ENCODE results near the gene GPR35. TPM values are rescaled to one million over a fixed set of nuclear protein-coding genes. Genes with fewer than 3 reads are reported as not detected.

GPR35 gene
- polyA plus RNA-seq, 3 donors, result 30.6 to 37.8 (median 36.3) TPM

DNA sequence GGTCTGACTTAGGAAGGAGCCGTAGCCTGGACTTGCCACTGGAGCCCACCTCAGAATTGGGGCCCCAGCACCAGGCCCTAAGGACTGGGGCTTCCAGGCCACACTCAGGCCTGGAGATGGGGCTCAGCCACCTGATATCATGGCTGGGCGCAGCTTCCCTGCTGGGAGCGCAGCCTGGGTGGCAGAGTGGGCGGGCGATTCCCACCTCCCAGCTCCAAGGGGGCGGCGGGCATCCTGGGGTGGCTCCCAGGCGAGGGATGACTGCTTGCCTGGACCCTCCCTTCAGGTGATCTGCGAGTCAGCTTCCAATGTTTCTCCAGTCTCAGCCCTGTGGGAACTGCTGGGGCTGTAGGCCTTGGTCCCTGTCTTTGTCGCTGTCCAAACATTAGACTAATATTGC is 20.1 kb downstream of the GPR35 start:
- H2AFZ ChIP-seq (ENCODE audit: insufficient read depth, low read depth, low read length, poor library complexity, severe bottlenecking), result no peak overlapping the region
- peak overlapping the region in 2 of 7 donors; percentile 79 for H3K27ac Mint-ChIP-seq

DNA sequence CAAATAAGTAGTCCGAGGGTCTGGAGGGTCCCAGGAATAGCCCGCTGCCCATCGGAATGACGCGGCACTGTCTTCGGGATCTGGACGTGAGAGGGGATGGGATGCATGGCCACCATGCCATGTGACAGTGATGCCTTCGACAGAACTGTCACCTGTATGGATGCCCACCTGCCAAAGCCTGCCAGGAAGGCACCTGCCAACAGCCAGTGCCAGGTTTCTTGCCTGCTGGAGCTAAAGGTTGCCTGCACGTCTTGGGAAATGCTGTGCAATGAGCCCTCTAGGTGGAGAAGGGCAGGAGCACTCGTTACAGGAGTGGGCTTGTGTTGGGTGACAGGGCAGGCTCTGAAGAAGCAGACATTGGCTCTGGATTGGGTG is 20.5 kb downstream of the GPR35 start:
- no peak overlapping the region for H3K4me3 ChIP-seq (replicated peaks in 1 of 3; ENCODE audit: low read depth in 2 of 3, low read length in 3 of 3)
- no peak overlapping the region for H3K9ac ChIP-seq (ENCODE audit: insufficient read depth, low read length, poor library complexity, severe bottlenecking)
- H3K27ac ChIP-seq (ENCODE audit: low read depth in 1 of 2, low read length in 2 of 2), result no peak overlapping the region
- H3K27me3 ChIP-seq (ENCODE audit: control insufficient read depth in 2 of 2, insufficient read depth in 2 of 2, low read length in 2 of 2), result peaks cover 0 to 31% of the 10 kb centered on the region in 2 donors
- no peak overlapping the region for H3K4me3 Mint-ChIP-seq
- peaks cover 13% of the 10 kb centered on the region for H3K4me1 Mint-ChIP-seq
- peaks cover 0 to 7% of the 10 kb centered on the region in 2 donors for H3K9me3 ChIP-seq (replicated peaks in 1 of 2; ENCODE audit: control insufficient read depth in 1 of 2, insufficient read depth in 1 of 2, low read length in 2 of 2)
- DNase-seq, result no peak
- intact Hi-C loops (cut with micrococcal nuclease), result no loop called here
- H3K27ac Mint-ChIP-seq, result peak overlapping the region in 4 of 7 donors; percentile 72 to 95 (median 82)
- WGBS (ENCODE audit: insufficient coverage), result 85% methylated on average over 10 of the region's 10 CpGs
- TF ChIP-seq, protein P1, sequence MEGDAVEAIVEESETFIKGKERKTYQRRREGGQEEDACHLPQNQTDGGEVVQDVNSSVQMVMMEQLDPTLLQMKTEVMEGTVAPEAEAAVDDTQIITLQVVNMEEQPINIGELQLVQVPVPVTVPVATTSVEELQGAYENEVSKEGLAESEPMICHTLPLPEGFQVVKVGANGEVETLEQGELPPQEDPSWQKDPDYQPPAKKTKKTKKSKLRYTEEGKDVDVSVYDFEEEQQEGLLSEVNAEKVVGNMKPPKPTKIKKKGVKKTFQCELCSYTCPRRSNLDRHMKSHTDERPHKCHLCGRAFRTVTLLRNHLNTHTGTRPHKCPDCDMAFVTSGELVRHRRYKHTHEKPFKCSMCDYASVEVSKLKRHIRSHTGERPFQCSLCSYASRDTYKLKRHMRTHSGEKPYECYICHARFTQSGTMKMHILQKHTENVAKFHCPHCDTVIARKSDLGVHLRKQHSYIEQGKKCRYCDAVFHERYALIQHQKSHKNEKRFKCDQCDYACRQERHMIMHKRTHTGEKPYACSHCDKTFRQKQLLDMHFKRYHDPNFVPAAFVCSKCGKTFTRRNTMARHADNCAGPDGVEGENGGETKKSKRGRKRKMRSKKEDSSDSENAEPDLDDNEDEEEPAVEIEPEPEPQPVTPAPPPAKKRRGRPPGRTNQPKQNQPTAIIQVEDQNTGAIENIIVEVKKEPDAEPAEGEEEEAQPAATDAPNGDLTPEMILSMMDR (IDR thresholded peaks at IDR 0.05), result no peak
- peaks cover 2 to 12% of the 10 kb centered on the region in 2 donors for H3K4me1 ChIP-seq (ENCODE audit: control insufficient read depth in 1 of 2, insufficient read depth in 2 of 2, low read length in 2 of 2)
- no peak overlapping the region for H3K4me2 ChIP-seq (replicated peaks; ENCODE audit: extremely low read depth, low read length, poor library complexity, severe bottlenecking)
- H3K79me2 ChIP-seq (ENCODE audit: insufficient read depth, low read length), result no peaks in the 10 kb centered on the region
- H2AFZ ChIP-seq (ENCODE audit: insufficient read depth, low read depth, low read length, poor library complexity, severe bottlenecking), result peak overlapping the region; percentile 36
- peaks cover under 1 to 14% (median 3%) of the 10 kb centered on the region in 7 donors for H3K9me3 Mint-ChIP-seq
- H3K36me3 Mint-ChIP-seq, result no peaks in the 10 kb centered on the region
- H4K20me1 ChIP-seq (ENCODE audit: insufficient read depth, low read length), result no peaks in the 10 kb centered on the region
- H3K27me3 Mint-ChIP-seq (ENCODE audit: low read depth in 3 of 3), result peaks cover 24 to 41% (median 30%) of the 10 kb centered on the region in 3 donors
- no peaks in the 10 kb centered on the region for H3K36me3 ChIP-seq (replicated peaks in 1 of 2; ENCODE audit: control insufficient read depth in 1 of 2, insufficient read depth in 2 of 2, low read length in 2 of 2)

More for the DNA sequence above, 20.1 kb downstream of the GPR35 start:
- peaks cover 22 to 41% (median 29%) of the 10 kb centered on the region in 3 donors for H3K27me3 Mint-ChIP-seq (ENCODE audit: low read depth in 3 of 3)
- over 99% methylated on average over 8 of the region's 10 CpGs for WGBS (ENCODE audit: insufficient coverage)
- no peaks in the 10 kb centered on the region for H3K36me3 Mint-ChIP-seq
- Histone ChIP-seq H3K27ac (ENCODE audit: low read depth in 1 of 2, low read length in 2 of 2) (no peak overlapping the region), H3K4me2 (replicated peaks; ENCODE audit: extremely low read depth, low read length, poor library complexity, severe bottlenecking) (no peak overlapping the region), H3K4me1 (ENCODE audit: control insufficient read depth in 1 of 2, insufficient read depth in 2 of 2, low read length in 2 of 2) (peaks cover 2 to 12% of the 10 kb centered on the region in 2 donors), H3K27me3 (ENCODE audit: control insufficient read depth in 2 of 2, insufficient read depth in 2 of 2, low read length in 2 of 2) (peaks cover 0 to 27% of the 10 kb centered on the region in 2 donors), H3K4me3 (replicated peaks in 1 of 3; ENCODE audit: low read depth in 2 of 3, low read length in 3 of 3) (no peak overlapping the region), H3K36me3 (replicated peaks in 1 of 2; ENCODE audit: control insufficient read depth in 1 of 2, insufficient read depth in 2 of 2, low read length in 2 of 2) (no peaks in the 10 kb centered on the region), H3K9ac (ENCODE audit: insufficient read depth, low read length, poor library complexity, severe bottlenecking) (no peak overlapping the region), H3K79me2 (ENCODE audit: insufficient read depth, low read length) (no peaks in the 10 kb centered on the region), H4K20me1 (ENCODE audit: insufficient read depth, low read length) (no peaks in the 10 kb centered on the region), H3K9me3 (replicated peaks in 1 of 2; ENCODE audit: control insufficient read depth in 1 of 2, insufficient read depth in 1 of 2, low read length in 2 of 2) (peaks cover 0 to 11% of the 10 kb centered on the region in 2 donors)
- intact Hi-C loops (cut with micrococcal nuclease), result no loop called here
- no peak overlapping the region for H3K4me3 Mint-ChIP-seq
- H3K9me3 Mint-ChIP-seq, result peaks cover 0 to 16% (median 3%) of the 10 kb centered on the region in 7 donors
- peaks cover 13% of the 10 kb centered on the region for H3K4me1 Mint-ChIP-seq
- DNase-seq, result no peak
- TF ChIP-seq, protein P1 (IDR thresholded peaks at IDR 0.05), result no peak

Data from CD14-positive monocyte (primary cell).